ENCODE measurements around the gene C1QTNF8.

- TF ChIP-seq CTCF (conservative IDR thresholded peaks at IDR 0.05), result no peak
- TF ChIP-seq ZFX (IDR thresholded peaks at IDR 0.05), result no peak
These were observed 11.1 kb downstream of the C1QTNF8 start for GRCh38 chr16:1084971-1085370.
